Mesodermal cell (in vitro differentiated cells): ENCODE measurements around the gene GMEB1.
"Not testable (repeated sequence)": the region's sequence is repeated elsewhere in the genome, so short reads cannot be mapped to it uniquely, and the experiment has no call there.

Source experiments
- H3K27ac ChIP-seq: 2 replicates; pipeline ENCODE4 v1.7.0; 2013; ENCODE audit warnings: mild to moderate bottlenecking, low read depth, low read length, moderate library complexity; ENCODE audit not compliant: severe bottlenecking
- H3K36me3 ChIP-seq: 2 replicates; pipeline ENCODE4 v1.7.1; 2013; ENCODE audit warnings: mild to moderate bottlenecking, low read length, moderate library complexity; ENCODE audit not compliant: control insufficient read depth, insufficient read depth
- H3K4me1 ChIP-seq: one replicate; pipeline ENCODE4 v1.7.1; 2013; ENCODE audit warnings: mild to moderate bottlenecking, low read length; ENCODE audit not compliant: insufficient read depth, control insufficient read depth, poor library complexity, severe bottlenecking
- H3K4me3 ChIP-seq: 2 replicates; pipeline ENCODE4 v1.7.0; 2013; ENCODE audit warnings: low read length, control low read depth, mild to moderate bottlenecking; ENCODE audit not compliant: insufficient read depth, poor library complexity, severe bottlenecking; ENCODE audit errors: extremely low read depth
- H3K9me3 ChIP-seq: 2 replicates; pipeline ENCODE4 v1.7.1; 2013; ENCODE audit warnings: mild to moderate bottlenecking, low read length, moderate library complexity; ENCODE audit not compliant: control insufficient read depth
- WGBS, 2 experiments: methylation state at CpG; one replicate each; pipeline ENCODE4 v1.1.5; 2013; ENCODE audit warnings: missing lambda C conversion rate in 2 of 2; ENCODE audit not compliant: insufficient coverage in 2 of 2; 5-methylcytosine and 5-hydroxymethylcytosine counted together

GMEB1 gene

DNA sequence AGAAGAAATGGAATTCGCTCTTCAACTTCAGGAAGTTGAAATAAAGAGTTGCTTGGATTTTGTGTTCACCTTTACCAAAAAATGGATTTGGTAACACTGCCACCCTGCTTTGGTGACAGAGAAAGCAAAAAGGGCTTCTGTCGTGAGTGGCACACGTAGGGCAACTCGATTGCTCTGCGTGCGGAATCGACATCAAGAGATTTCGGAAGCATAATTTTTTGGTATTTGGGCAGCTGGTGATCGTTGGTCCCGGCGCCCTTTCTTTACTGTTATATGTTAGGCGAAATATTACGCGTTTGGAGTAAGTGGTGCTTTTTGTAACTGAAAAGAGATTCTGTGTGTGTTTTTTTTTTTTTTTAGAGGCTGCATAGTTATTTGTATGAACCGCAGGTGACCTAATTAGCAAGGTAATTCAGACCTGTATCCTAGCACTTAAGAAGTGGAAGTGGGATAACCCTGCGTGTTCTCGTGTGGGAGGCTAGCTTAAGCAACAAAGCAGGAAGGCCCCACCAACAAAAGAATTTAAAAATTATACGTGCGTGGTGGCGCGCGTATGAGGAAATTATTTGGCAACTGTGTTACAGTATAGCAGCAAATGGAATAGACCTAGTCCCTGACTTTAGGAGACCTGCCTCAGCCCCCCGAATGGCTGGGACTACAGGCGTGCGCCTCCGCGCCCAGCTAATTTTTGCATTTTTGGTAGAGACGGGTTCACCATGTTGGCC, 19.9 kb upstream of the GMEB1 start, which contains the start of gene RNU11:
Gene RNU11, plus strand, starts transcription at position 127 of the 725 bp plus-strand sequence.
- Histone ChIP-seq H3K27ac (peak within 1 kb of the TSS; percentile 100), H3K9me3 (no peaks in the 10 kb centered on the region), H3K36me3 (no peaks in the 10 kb centered on the region), H3K4me1 (peaks cover 8% of the 10 kb centered on the region), H3K4me3 (peak within 1 kb of the TSS; percentile 31)
- WGBS, 2 experiments: 8 to 10% methylated on average over 23 of the region's 28 CpGs

DNA sequence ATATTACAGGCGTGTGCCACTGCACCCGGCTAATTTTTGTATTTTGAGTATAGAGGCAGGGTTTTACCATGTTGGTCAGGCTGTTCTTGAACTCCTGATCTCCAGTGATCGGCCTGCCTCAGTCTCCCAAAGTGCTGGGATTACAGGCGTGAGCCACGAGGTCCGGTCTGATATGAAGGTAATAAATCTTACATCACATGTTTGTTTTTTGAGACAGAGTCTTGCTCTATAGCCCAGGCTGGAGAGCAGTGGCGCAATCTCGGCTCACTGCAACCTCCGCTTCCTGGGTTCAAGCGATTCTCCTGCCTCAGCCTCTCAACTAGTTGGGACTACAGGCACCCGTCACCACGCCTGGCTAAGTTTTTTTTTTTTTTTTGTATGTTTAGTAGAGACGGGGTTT, 15.5 kb upstream of the GMEB1 start:
- 85 to 94% methylated on average over 6 to 7 of the region's 13 CpGs for whole genome bisulfite sequencing, 2 experiments

DNA sequence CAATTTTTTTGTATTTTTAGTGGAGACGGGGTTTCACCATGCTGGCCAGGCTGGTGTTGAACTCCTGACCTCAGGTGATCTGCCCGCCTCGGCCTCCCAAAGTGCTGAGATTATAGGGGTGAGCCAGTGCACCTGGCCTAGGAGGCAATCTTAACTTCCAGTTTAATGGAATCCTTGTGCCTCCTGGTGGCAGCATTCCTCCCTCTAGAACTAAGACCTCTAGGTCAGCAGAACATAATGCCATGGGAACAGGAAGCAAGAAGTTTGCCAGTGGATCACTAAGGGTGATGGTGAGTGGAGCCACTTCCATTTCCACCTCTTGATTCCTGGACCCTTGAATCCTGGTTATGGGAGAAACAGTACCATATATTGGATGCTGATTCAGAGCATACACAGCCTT, 14.7 kb upstream of the GMEB1 start:
- H3K4me3 ChIP-seq, H3K27ac ChIP-seq, H3K36me3 ChIP-seq, H3K4me1 ChIP-seq, H3K9me3 ChIP-seq: not testable (repeated sequence)
- WGBS, 2 experiments: 80 to 97% methylated on average over 3 of the region's 3 CpGs

More for the DNA sequence above, 15.5 kb upstream of the GMEB1 start:
- H3K36me3 ChIP-seq, H3K4me3 ChIP-seq, H3K27ac ChIP-seq, H3K9me3 ChIP-seq, H3K4me1 ChIP-seq: not testable (repeated sequence)

DNA sequence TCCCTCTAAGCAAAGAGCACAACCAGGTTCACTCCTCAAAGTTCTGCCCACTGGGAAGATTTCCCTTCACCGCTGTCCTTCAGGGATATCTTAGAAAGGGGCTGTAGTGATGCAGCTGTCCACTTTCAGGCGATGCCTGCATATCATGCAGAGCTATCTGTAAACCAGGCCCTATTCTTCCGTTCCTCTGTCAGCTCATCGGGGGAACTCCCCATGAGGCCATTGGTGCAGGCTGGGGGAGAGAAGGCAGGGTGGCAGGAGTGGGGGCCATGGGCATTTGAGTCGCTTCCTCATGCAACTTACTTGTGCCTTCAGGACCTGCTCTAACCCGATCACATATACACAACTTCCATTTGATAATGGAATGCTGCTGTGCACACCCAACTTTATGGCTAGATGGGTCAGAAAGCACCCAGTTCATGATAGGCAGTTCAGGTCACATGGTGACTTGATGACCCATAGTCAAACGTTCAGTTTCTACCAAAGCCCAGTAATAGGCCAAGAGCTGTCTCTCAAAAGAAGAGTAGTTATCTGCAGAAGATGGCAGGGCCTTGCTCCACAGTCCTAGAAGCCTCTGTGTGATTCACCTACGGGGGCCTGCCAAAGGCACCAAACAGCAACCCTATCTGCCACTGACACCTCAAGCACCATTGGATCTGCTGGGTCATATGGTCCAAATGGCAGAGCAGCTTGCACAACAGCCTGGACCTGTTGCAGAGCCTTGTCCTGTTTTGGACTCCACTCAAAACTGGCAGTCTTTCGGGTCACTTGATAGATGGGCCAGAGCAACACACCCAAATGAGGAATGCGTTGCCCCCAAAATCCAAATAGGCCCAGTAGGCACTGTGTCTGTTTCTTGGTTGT, 12.9 kb upstream of the GMEB1 start:
- H3K9me3 ChIP-seq, H3K4me1 ChIP-seq, H3K36me3 ChIP-seq, H3K4me3 ChIP-seq, H3K27ac ChIP-seq: not testable (repeated sequence)
- WGBS, 2 experiments: 91 to 94% methylated on average over 6 to 8 of the region's 10 CpGs

DNA sequence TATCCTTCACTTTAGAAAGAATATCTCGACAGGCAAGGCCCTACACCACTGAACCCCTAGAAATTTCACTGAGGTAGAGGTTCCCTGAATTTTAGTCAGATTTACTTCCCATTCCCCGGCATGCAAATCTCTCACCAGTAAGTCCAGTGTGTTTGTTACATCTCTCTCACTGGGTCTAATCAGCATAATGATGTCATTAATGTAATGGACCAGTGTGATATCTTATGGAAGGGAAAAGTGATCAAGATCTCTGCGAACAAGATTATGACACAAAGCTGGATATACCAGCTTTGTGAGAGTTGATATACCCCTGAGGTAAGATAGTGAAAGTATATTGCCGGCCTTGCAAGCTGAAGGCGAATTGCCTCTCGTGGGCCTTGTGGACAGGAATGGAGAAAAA, 12.2 kb upstream of the GMEB1 start:
- Histone ChIP-seq H3K36me3 (no peaks in the 10 kb centered on the region), H3K27ac (no peak overlapping the region), H3K9me3 (no peaks in the 10 kb centered on the region), H3K4me1 (no peaks in the 10 kb centered on the region), H3K4me3 (no peak overlapping the region)
- 92 to 94% methylated on average over 4 to 5 of the region's 6 CpGs for WGBS, 2 experiments

DNA sequence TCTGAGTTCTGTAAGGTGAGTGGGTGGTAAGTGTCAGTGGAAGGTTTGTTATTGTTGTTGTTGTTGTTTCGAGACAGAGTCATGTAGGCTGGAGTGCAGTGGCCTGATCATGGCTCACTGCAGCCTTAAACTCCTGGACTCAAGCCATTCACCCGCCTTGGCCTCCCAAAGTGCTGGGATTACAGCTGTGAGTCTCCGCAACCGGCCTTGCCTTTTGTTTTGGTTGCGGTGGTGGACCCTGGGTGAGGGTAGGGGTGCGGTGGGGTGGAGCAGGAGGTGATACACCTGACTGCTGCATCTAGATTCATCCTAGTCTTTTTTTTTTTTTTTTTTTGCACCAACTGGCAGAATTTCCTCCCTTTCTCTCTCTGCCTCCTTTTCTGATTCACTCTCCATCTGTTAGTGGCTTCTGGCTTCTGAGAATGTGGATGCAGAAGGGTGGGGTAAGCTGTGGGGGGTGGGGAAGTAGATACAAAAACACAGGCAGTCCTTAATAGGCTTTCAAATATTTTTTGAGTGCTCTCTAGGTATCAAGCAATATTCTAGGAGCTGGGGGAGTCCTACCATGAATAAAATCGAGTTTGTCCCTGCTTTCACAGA, 4.6 kb upstream of the GMEB1 start:
- Histone ChIP-seq H3K4me3 (no peak overlapping the region), H3K4me1 (peaks cover 4% of the 10 kb centered on the region), H3K27ac (peak overlapping the region; percentile 10), H3K36me3 (no peaks in the 10 kb centered on the region), H3K9me3 (no peaks in the 10 kb centered on the region)
- 81 to 87% methylated on average over 3 to 4 of the region's 7 CpGs for WGBS, 2 experiments

DNA sequence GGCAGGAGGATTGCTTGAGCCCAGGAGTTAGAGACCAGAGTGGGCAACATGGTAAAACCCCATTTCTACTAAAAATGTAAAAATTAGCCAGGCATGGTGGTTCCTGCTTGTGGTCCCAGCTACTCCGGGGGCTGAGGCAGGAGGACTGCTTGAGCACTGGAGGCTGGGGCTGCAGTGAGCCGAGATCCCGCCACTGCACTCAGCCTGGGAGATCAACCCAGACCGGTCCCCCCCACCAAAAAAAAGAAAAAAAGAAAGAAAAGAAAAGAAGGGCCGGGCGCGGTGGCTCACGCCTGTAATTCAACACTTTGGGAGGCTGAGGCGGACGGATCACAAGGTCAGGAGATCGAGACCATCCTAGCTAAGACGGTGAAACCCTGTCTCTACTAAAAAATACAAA, 1.8 kb upstream of the GMEB1 start:
- H3K27ac ChIP-seq: no peak overlapping the region
- no peak overlapping the region for H3K4me3 ChIP-seq
- no peaks in the 10 kb centered on the region for H3K9me3 ChIP-seq
- no peaks in the 10 kb centered on the region for H3K36me3 ChIP-seq
- 93% methylated on average over 11 of the region's 12 CpGs; no CpG with 5 or more reads in 1 of the 2 experiments for WGBS, 2 experiments
- H3K4me1 ChIP-seq: peaks cover 4% of the 10 kb centered on the region

DNA sequence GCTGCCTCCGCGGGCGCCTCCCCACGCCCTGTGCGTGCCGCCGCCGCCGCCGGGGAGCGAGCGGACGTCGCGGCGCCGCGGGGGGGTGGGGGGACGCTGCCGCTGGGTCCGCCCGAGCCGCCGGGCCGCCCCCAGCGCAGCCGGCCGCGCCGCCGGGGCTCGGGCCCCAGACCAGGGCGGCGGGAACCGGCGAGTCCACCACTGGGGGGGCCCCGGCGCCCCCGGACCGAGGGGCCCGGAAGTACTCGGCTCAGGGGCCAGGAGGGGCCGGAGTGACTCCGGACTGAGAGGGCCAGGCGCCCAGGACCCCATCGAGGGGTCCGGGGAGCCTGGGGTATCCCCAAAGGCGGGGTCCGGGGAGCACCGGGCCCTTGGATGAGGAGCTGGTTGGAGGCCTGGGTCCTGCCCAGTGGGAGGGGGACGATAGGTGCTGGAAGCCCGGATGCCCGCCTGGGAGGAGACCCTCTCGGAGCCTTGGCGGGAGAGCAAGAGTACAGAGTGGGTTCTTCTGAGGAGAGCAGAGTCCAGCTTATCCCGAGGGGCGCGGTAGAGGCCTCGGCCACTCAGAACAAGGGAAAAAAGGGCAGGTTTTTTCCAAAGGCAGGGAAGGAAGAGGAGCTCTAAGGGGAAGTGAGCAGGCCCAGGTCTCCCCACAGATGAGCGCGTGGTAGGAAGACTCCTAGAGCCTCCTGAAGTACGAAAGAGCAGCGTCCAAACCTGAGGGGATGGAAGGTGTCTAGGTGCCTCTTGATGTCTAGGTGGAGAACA, 556 bp downstream of the GMEB1 start:
- H3K4me3 ChIP-seq: peak overlapping the region; percentile 80
- H3K4me1 ChIP-seq: peaks cover 4% of the 10 kb centered on the region
- peak overlapping the region; percentile 94 for H3K27ac ChIP-seq
- H3K36me3 ChIP-seq: peaks cover 5% of the 10 kb centered on the region
- H3K9me3 ChIP-seq: no peaks in the 10 kb centered on the region
- 4 to 8% methylated on average over 17 to 38 of the region's 63 CpGs for WGBS, 2 experiments

DNA sequence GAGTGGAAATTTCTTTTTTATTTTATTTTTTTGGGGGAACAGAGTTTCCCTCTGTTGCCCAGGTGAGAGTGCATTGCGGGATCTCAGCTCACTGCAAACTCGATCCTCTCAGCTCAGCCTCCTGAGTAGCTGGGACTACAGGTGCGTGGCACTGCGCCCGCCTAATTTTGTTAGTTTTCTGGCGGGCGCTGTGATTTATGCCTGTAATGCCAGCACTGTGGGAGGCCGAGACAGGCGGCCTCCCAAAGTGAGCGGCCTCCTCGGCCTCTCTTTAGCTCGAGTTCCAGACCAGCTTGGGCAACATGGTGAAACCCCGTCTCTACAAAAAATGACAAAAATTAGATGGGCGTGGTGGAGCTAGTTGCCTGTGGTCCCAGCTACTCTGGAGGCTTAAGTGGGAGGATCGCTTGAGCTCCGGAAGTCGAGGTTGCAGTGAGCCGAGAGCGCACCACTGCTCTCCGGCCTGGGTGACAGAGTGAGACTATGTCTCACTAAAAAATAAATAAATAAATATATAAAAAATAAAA, 2.7 kb downstream of the GMEB1 start:
- H3K4me3 ChIP-seq: no peak overlapping the region

DNA sequence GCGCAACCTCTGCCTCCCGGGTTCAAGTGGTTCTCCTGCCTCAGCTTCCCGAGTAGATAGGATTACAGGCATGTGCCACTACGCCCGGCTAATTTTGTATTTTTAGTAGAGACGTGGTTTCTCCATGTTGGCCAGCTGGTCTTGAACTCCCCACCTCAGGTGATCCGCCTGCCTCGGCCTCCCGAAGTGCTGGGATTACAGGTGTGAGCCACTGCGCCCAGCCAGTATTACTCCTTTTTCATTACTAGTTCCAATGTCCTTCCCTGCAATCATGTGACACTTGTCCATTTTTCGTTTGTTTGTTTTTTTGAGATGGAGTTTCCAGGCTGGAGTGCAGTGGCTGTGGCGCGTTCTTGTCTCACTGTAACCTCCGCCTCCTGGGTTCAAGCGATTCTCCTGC, 4.4 kb downstream of the GMEB1 start:
- 97 to 99% methylated on average over 14 to 15 of the region's 15 CpGs for WGBS, 2 experiments
- H3K9me3 ChIP-seq, H3K4me3 ChIP-seq, H3K36me3 ChIP-seq, H3K4me1 ChIP-seq, H3K27ac ChIP-seq: not testable (repeated sequence)

More for the DNA sequence above, 2.7 kb downstream of the GMEB1 start:
- Histone ChIP-seq H3K36me3 (peaks cover 5% of the 10 kb centered on the region), H3K9me3 (no peaks in the 10 kb centered on the region), H3K27ac (no peak overlapping the region), H3K4me1 (no peaks in the 10 kb centered on the region)
- WGBS, 2 experiments: 92 to 99% methylated on average over 14 of the region's 20 CpGs
